Fibroblast of lung (primary cell): ENCODE results near the gene FUCA2. TPM values are rescaled to one million over a fixed set of nuclear protein-coding genes. Genes with fewer than 3 reads are reported as not detected.

Source experiments
- DNase-seq, 2 donors: peaks; one replicate each; pipeline versions ENCODE4 v3.0.0 to v3.0.0-alpha.2; 2010; ENCODE audit warnings: low read depth in 2 of 2
- H2AFZ ChIP-seq: 2 replicates; pipeline ENCODE4 v1.5.1; 2012; ENCODE audit warnings: low read length, control low read depth, inconsistent platforms
- H3K27ac ChIP-seq: 2 replicates; pipeline ENCODE4 v1.5.1; 2011; ENCODE audit warnings: low read length, control low read depth; ENCODE audit not compliant: insufficient read depth
- H3K27me3 ChIP-seq: 2 replicates; pipeline ENCODE4 v1.5.1; 2011; ENCODE audit warnings: mild to moderate bottlenecking, low read length; ENCODE audit not compliant: control insufficient read depth, insufficient read depth
- H3K36me3 ChIP-seq: 2 replicates; pipeline ENCODE4 v1.5.1; 2011; ENCODE audit warnings: low read length; ENCODE audit not compliant: control insufficient read depth, insufficient read depth
- H3K4me1 ChIP-seq: 2 replicates; pipeline ENCODE4 v1.5.1; 2011; ENCODE audit warnings: low read length; ENCODE audit not compliant: control insufficient read depth, insufficient read depth; ENCODE audit errors: extremely low read depth
- H3K4me2 ChIP-seq: 2 replicates; pipeline ENCODE4 v1.5.1; 2011; ENCODE audit warnings: low read length, control low read depth; ENCODE audit not compliant: insufficient read depth; ENCODE audit errors: extremely low read depth
- H3K4me3 ChIP-seq, 4 experiments: fragments of 200-600 bp in 1 of 4; sonication (generic) in 1 of 4; replicated peaks in 1 of 4; 2 replicates each; pipeline ENCODE4 v1.5.1; 2011 to 2016; ENCODE audit warnings: low read length in 4 of 4, low read depth in 3 of 4, mild to moderate bottlenecking in 3 of 4, control low read depth in 2 of 4, inconsistent platforms in 1 of 4, mixed read lengths in 1 of 4; ENCODE audit not compliant: insufficient read depth in 1 of 4; ENCODE audit errors: control extremely low read depth in 1 of 4
- H3K79me2 ChIP-seq: 2 replicates; pipeline ENCODE4 v1.5.1; 2012; ENCODE audit warnings: mild to moderate bottlenecking, low read length, inconsistent platforms; ENCODE audit not compliant: control insufficient read depth, insufficient read depth
- H3K9ac ChIP-seq: 2 replicates; pipeline ENCODE4 v1.5.1; 2011; ENCODE audit warnings: mild to moderate bottlenecking, low read length, control low read depth; ENCODE audit not compliant: insufficient read depth
- H3K9me3 ChIP-seq: 2 replicates; pipeline ENCODE4 v1.5.1; 2012; ENCODE audit warnings: low read depth, low read length; ENCODE audit not compliant: control insufficient read depth, insufficient read depth
- H4K20me1 ChIP-seq: 2 replicates; pipeline ENCODE4 v1.5.1; 2011; ENCODE audit warnings: low read length; ENCODE audit not compliant: control insufficient read depth, insufficient read depth; ENCODE audit errors: extremely low read depth
- CTCF ChIP-seq, 2 donors: IDR thresholded peaks in 1 of 2; conservative IDR thresholded peaks in 1 of 2; 1 replicate in 1 of 2; 2 replicates in 1 of 2; pipeline ENCODE4 v1.5.1; 2011 to 2012; ENCODE audit warnings: low read length in 2 of 2, control low read depth in 1 of 2, inconsistent platforms in 1 of 2, low read depth in 1 of 2, mild to moderate bottlenecking in 1 of 2
- EZH2 ChIP-seq: IDR thresholded peaks from 2 replicates; pipeline ENCODE4 v1.5.1; 2012; ENCODE audit warnings: low read length, control low read depth, mild to moderate bottlenecking; ENCODE audit errors: missing control alignments
- polyA plus RNA-seq, 2 donors: library from polyadenylated mRNA; depleted of rRNA in 1 of 2; stranded (reverse) in 1 of 2; unstranded in 1 of 2; fragments of >200 nt; gene quantifications; 2 replicates each; pipeline ENCODE4 v1.2.1, GENCODE V29; 2011 to 2012; ENCODE audit warnings: missing spikeins in 1 of 2
- total RNA-seq: library from RNA; depleted of rRNA; stranded (reverse); fragments of >200 nt; gene quantifications from 2 replicates; pipeline ENCODE4 v1.2.1, GENCODE V29; 2014

Gene FUCA2
- total and polyA plus RNA-seq, 2 donors (not counting 1 experiment from before 2014, with no cell fraction given): 60.8 to 107 TPM

GRCh38 chr6:143536461-143536865 is 24.9 kb upstream of the FUCA2 start:
- TF ChIP-seq EZH2: no peak
- Histone ChIP-seq H3K9me3 (no peaks in the 10 kb centered on the region), H3K27ac (no peak overlapping the region), H3K36me3 (no peaks in the 10 kb centered on the region), H3K4me2 (peak overlapping the region; percentile 40), H3K79me2 (no peaks in the 10 kb centered on the region), H3K4me1 (peaks cover 2% of the 10 kb centered on the region), H3K9ac (peak overlapping the region; percentile 63), H3K27me3 (no peaks in the 10 kb centered on the region), H4K20me1 (no peaks in the 10 kb centered on the region), H2AFZ (peak overlapping the region; percentile 50), H3K4me3 (peak overlapping the region; percentile 44 to 72 (median 62))
- peak; percentile 32 to 45 for DNase-seq

GRCh38 chr6:143535189-143535614 is 23.7 kb upstream of the FUCA2 start:
- H2AFZ ChIP-seq: no peak overlapping the region
- TF ChIP-seq CTCF (conservative IDR thresholded peaks at IDR 0.05 in 1 of 2, IDR thresholded peaks at IDR 0.05 in 1 of 2; ENCODE audit: low read depth in 1 of 2, low read length in 2 of 2) (no peak), EZH2 (no peak)
- no peak for DNase-seq
- no peaks in the 10 kb centered on the region for H4K20me1 ChIP-seq
- no peak overlapping the region for H3K9ac ChIP-seq
- H3K79me2 ChIP-seq: no peaks in the 10 kb centered on the region
- no peak overlapping the region for H3K4me3 ChIP-seq
- no peak overlapping the region for H3K27ac ChIP-seq
- peaks cover 2% of the 10 kb centered on the region for H3K4me1 ChIP-seq
- no peaks in the 10 kb centered on the region for H3K27me3 ChIP-seq
- H3K36me3 ChIP-seq: no peaks in the 10 kb centered on the region
- H3K4me2 ChIP-seq: no peak overlapping the region
- no peaks in the 10 kb centered on the region for H3K9me3 ChIP-seq

- Histone ChIP-seq H3K27me3 (no peaks in the 10 kb centered on the region), H3K27ac (no peak overlapping the region), H3K4me3 (no peak overlapping the region), H3K36me3 (no peaks in the 10 kb centered on the region), H3K4me2 (no peak overlapping the region), H3K9me3 (no peaks in the 10 kb centered on the region), H3K9ac (no peak overlapping the region), H4K20me1 (no peaks in the 10 kb centered on the region), H3K79me2 (no peaks in the 10 kb centered on the region), H2AFZ (no peak overlapping the region), H3K4me1 (no peaks in the 10 kb centered on the region)
- TF ChIP-seq EZH2: no peak
- no peak for TF ChIP-seq CTCF (conservative IDR thresholded peaks at IDR 0.05 in 1 of 2, IDR thresholded peaks at IDR 0.05 in 1 of 2; ENCODE audit: low read depth in 1 of 2, low read length in 2 of 2)
- no peak for DNase-seq
These were observed 20.4 kb upstream of the FUCA2 start for GRCh38 chr6:143531720-143532499.
